ENCODE data around the gene UBAC1. TPM values are rescaled to one million over a fixed set of nuclear protein-coding genes. Genes with fewer than 3 reads are reported as not detected.
"Not testable (repeated sequence)": the region's sequence is repeated elsewhere in the genome, so short reads cannot be mapped to it uniquely, and the experiment has no call there.

Gene UBAC1
- total and polyA plus RNA-seq, 4 donors = 33.8 to 68.9 (median 61.7) TPM

DNA sequence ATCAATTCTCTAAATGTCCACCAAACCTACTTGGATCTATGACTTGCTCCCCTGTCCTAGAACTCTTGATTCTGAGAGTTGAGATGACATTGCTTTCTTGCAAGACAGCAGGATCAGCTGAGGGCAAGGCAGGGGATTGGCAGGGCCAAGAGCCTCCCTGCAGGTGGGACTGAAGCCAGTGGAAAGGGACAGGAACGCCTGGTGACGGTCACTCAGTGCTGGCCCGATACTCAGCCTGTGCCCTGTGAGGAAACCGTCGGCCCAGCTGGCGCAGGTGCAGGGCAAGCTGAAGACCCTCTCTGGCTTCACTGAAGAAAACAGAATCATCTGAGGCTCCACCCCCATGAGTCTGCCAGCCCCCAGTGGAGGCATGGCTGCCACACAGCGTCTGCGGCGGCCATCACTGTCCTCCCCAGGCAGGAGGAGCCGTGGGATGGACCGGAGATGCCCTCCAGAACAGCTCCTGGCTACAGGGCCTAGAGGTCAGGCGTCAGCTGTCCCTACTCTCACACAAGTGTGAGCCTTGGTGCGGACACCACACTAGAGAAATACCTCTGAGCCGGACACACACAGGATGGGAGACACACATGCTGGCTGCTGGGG is 14.7 kb downstream of the UBAC1 start:
- Histone ChIP-seq H3K4me3 (ENCODE audit: low read depth, low read length) (no peak overlapping the region), H3K27me3 (ENCODE audit: control insufficient read depth, insufficient read depth, low read length) (no peaks in the 10 kb centered on the region), H3K9me3 (ENCODE audit: control insufficient read depth, insufficient read depth, low read length) (no peaks in the 10 kb centered on the region), H3K36me3 (ENCODE audit: control insufficient read depth, insufficient read depth, low read length) (peaks cover 84% of the 10 kb centered on the region), H3K27ac (ENCODE audit: low read depth, low read length) (no peak overlapping the region), H3K4me1 (ENCODE audit: control insufficient read depth, insufficient read depth, low read length) (no peaks in the 10 kb centered on the region)
- WGBS (ENCODE audit: insufficient coverage) = 96% methylated on average over 14 of the region's 14 CpGs
- no peak for DNase-seq (ENCODE audit: low read depth in 4 of 6, low spot score in 6 of 6)

GRCh38 chr9:135945969-135946368 is 15.2 kb downstream of the UBAC1 start:
- H3K9me3 ChIP-seq (ENCODE audit: control insufficient read depth, insufficient read depth, low read length) = no peaks in the 10 kb centered on the region
- H3K4me1 ChIP-seq (ENCODE audit: control insufficient read depth, insufficient read depth, low read length) = no peaks in the 10 kb centered on the region
- WGBS (ENCODE audit: insufficient coverage) = 95% methylated on average over 14 of the region's 18 CpGs
- no peak for DNase-seq (ENCODE audit: low read depth in 4 of 6, low spot score in 6 of 6)
- no peak overlapping the region for H3K27ac ChIP-seq (ENCODE audit: low read depth, low read length)
- no peaks in the 10 kb centered on the region for H3K27me3 ChIP-seq (ENCODE audit: control insufficient read depth, insufficient read depth, low read length)
- H3K36me3 ChIP-seq (ENCODE audit: control insufficient read depth, insufficient read depth, low read length) = peaks cover 85% of the 10 kb centered on the region
- no peak overlapping the region for H3K4me3 ChIP-seq (ENCODE audit: low read depth, low read length)

DNA sequence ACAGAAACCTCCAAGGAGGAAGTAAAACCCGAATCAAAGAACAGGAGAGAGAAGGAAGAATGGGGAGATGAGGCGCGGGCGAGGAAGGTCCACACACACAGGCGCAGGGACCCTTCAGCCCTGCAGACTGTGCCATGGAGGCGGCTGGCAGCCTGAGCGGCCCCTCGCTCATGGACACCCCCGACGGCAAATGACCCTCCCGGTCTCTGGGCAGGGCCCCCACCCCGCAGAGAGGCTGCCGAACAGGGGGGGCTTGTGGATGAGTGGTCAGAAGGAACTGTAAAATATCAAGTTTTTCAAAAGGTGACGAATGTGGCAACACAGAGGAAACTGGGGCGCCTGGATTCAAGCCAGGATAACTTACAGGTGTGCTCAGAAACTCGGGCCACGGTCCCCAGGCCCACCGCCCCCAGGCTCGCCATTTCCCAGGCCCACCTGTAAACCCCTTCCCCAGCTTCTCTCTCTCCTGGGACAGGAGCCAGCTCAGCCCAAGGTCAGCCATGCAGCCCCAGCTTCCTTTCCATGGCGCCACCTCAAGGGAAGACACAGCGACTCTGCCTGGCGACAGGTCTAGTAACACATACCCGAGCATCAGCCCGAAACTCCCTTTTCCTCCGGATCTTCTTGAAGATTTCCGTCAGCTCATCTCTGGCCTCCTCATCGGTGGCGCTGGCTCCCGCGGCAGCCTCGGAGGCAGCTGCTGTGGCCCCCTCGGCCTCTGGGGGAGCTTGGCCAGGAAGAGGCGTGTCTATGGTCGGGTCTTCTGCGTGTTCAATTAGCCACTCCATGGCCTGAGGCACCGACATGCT is 16.5 kb downstream of the UBAC1 start:
- Histone ChIP-seq H3K27ac (ENCODE audit: low read depth, low read length) (no peak overlapping the region), H3K9me3 (ENCODE audit: control insufficient read depth, insufficient read depth, low read length) (no peaks in the 10 kb centered on the region), H3K27me3 (ENCODE audit: control insufficient read depth, insufficient read depth, low read length) (no peaks in the 10 kb centered on the region), H3K4me3 (ENCODE audit: low read depth, low read length) (no peak overlapping the region), H3K4me1 (ENCODE audit: control insufficient read depth, insufficient read depth, low read length) (no peaks in the 10 kb centered on the region), H3K36me3 (ENCODE audit: control insufficient read depth, insufficient read depth, low read length) (peaks cover 83% of the 10 kb centered on the region)
- WGBS (ENCODE audit: insufficient coverage) = 92% methylated on average over 35 of the region's 36 CpGs
- DNase-seq (ENCODE audit: low read depth in 4 of 6, low spot score in 6 of 6) = no peak

DNA sequence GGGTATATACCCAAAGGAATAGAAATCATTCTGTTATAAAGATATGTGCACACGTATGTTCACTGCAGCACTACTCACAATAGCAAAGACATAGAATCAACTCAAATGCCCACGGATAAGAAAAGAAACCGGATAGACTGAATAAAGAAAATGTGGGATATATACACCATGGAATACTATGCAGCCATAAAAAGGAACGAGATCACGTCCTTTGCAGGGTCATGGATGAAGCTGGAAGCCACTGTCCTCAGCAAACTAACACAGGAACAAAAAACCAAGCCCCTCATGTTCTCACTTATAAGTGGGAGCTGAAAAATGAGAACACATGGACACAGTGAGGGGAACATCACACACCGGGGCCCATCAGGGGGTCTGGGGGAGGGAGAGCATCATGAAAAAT is 17.6 kb downstream of the UBAC1 start:
- H3K4me1 ChIP-seq (ENCODE audit: control insufficient read depth, insufficient read depth, low read length); H3K27me3 ChIP-seq (ENCODE audit: control insufficient read depth, insufficient read depth, low read length); DNase-seq (ENCODE audit: low read depth in 4 of 6, low spot score in 6 of 6); H3K9me3 ChIP-seq (ENCODE audit: control insufficient read depth, insufficient read depth, low read length); H3K27ac ChIP-seq (ENCODE audit: low read depth, low read length); H3K4me3 ChIP-seq (ENCODE audit: low read depth, low read length): not testable (repeated sequence)
- no CpG with 5 or more reads among the region's 6 CpGs for WGBS (ENCODE audit: insufficient coverage)
- H3K36me3 ChIP-seq (ENCODE audit: control insufficient read depth, insufficient read depth, low read length) = peaks cover 83% of the 10 kb centered on the region

GRCh38 chr9:135941288-135941995 is 19.7 kb downstream of the UBAC1 start:
- WGBS (ENCODE audit: insufficient coverage) = 98% methylated on average over 11 of the region's 13 CpGs
- no peaks in the 10 kb centered on the region for H3K27me3 ChIP-seq (ENCODE audit: control insufficient read depth, insufficient read depth, low read length)
- no peak for DNase-seq (ENCODE audit: low read depth in 4 of 6, low spot score in 6 of 6)
- H3K27ac ChIP-seq (ENCODE audit: low read depth, low read length) = no peak overlapping the region
- no peak overlapping the region for H3K4me3 ChIP-seq (ENCODE audit: low read depth, low read length)
- H3K9me3 ChIP-seq (ENCODE audit: control insufficient read depth, insufficient read depth, low read length) = no peaks in the 10 kb centered on the region
- H3K36me3 ChIP-seq (ENCODE audit: control insufficient read depth, insufficient read depth, low read length) = peaks cover 85% of the 10 kb centered on the region
- H3K4me1 ChIP-seq (ENCODE audit: control insufficient read depth, insufficient read depth, low read length) = no peaks in the 10 kb centered on the region

DNA sequence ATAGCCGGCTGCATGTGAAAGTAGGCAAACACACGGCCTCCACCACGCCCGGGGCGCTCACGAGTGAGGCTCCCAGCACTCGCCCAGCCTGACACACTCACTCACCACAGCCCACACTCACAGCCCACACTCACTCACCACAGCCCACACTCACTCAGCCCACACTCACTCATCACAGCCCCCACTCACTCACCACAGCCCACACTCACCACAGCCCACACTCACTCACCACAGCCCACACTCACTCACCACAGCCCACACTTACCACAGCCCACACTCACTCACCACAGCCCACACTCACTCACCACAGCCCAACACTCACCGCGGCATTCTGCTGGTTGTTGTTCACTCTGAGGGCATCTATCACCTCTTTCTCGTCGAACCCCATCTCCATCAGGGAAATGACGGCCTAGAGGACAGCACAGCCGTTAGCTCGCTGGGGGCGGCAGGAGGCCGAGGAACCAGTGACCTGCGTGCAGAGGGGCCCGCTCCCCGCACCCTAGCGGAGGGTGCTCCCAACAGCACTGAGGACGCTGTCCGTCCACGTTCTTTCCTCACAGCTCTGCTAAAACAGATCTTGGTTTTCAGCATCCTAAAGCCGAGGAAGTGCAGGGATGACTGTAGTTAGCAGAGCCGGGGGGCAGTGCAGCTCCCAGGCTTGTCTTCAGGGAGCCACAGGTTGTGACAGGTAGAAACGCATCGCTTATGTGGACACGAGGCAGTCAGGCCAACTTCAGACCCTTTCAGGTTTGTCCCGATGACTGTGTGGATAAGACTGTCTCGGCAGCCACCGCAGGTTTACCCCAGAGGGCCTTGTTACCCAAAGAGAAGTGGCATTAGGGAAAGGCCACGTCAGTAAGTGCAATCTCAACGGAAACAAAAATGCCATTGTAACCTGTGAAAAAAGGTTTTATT is 21.6 kb downstream of the UBAC1 start:
- 94% methylated on average over 32 of the region's 33 CpGs for WGBS (ENCODE audit: insufficient coverage)

DNA sequence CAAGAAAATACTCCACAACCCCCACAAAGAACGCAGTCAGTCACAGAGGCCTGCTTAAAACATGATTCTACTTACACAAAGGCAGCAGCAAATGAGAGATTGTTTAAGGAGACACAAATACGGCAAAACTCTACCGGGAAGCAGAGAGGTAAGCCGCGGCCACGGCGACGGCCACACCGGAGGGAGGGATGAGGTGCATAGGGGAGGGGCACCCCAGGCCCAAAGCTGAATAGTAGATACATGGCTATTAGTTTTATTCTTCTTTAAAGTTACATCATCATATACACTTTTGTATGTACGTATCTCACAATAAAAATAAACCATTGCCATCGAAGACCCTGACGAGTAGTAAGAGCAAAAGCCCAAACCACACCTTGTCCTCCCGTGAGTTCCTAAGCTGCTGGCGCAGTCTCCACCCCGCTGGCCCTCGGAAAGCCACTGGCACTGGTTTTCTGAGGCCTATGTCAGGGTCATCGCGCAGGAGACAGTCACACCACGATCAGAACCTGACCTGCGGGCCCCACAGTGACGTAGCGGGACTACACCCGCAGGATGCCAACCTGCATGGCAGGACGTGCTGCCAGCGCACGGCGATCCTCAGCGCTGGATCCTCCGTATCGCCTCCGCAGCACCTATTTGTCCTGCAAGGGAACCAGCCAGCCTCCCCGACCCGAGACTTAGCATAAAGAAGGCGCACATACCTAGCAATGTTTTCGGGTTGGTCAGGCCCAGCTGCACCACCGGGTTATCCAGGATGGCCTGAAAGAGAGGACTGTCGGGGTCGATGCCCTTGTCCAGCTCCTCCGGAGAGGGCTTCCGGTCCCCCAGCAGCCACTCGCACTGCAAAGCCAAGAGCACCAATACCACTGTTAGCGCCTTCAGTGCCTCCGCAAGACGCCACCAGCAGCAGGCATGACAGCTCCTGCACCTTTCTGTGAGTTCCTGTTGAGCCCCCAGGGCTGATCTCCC is 23.4 kb downstream of the UBAC1 start:
- H3K36me3 ChIP-seq (ENCODE audit: control insufficient read depth, insufficient read depth, low read length) = peaks cover 85% of the 10 kb centered on the region
- no peak overlapping the region for H3K4me3 ChIP-seq (ENCODE audit: low read depth, low read length)
- no peaks in the 10 kb centered on the region for H3K9me3 ChIP-seq (ENCODE audit: control insufficient read depth, insufficient read depth, low read length)
- no peaks in the 10 kb centered on the region for H3K4me1 ChIP-seq (ENCODE audit: control insufficient read depth, insufficient read depth, low read length)
- WGBS (ENCODE audit: insufficient coverage) = 97% methylated on average over 35 of the region's 44 CpGs
- H3K27me3 ChIP-seq (ENCODE audit: control insufficient read depth, insufficient read depth, low read length) = no peaks in the 10 kb centered on the region
- no peak overlapping the region for H3K27ac ChIP-seq (ENCODE audit: low read depth, low read length)
- no peak for DNase-seq (ENCODE audit: low read depth in 4 of 6, low spot score in 6 of 6)

More for the DNA sequence above, 21.6 kb downstream of the UBAC1 start:
- H3K27me3 ChIP-seq (ENCODE audit: control insufficient read depth, insufficient read depth, low read length) = no peaks in the 10 kb centered on the region
- H3K9me3 ChIP-seq (ENCODE audit: control insufficient read depth, insufficient read depth, low read length) = no peaks in the 10 kb centered on the region
- no peak overlapping the region for H3K27ac ChIP-seq (ENCODE audit: low read depth, low read length)
- DNase-seq (ENCODE audit: low read depth in 4 of 6, low spot score in 6 of 6) = no peak
- peaks cover 83% of the 10 kb centered on the region for H3K36me3 ChIP-seq (ENCODE audit: control insufficient read depth, insufficient read depth, low read length)
- H3K4me3 ChIP-seq (ENCODE audit: low read depth, low read length) = no peak overlapping the region
- H3K4me1 ChIP-seq (ENCODE audit: control insufficient read depth, insufficient read depth, low read length) = no peaks in the 10 kb centered on the region

GRCh38 chr9:135933114-135933513 is 28.1 kb downstream of the UBAC1 start:
- H3K9me3 ChIP-seq (ENCODE audit: control insufficient read depth, insufficient read depth, low read length) = no peaks in the 10 kb centered on the region
- no peak overlapping the region for H3K27ac ChIP-seq (ENCODE audit: low read depth, low read length)
- peaks cover 88% of the 10 kb centered on the region for H3K36me3 ChIP-seq (ENCODE audit: control insufficient read depth, insufficient read depth, low read length)
- no peaks in the 10 kb centered on the region for H3K4me1 ChIP-seq (ENCODE audit: control insufficient read depth, insufficient read depth, low read length)
- no peak overlapping the region for H3K4me3 ChIP-seq (ENCODE audit: low read depth, low read length)
- H3K27me3 ChIP-seq (ENCODE audit: control insufficient read depth, insufficient read depth, low read length) = no peaks in the 10 kb centered on the region
- DNase-seq (ENCODE audit: low read depth in 4 of 6, low spot score in 6 of 6) = no peak
- 91% methylated on average over 13 of the region's 13 CpGs for WGBS (ENCODE audit: insufficient coverage)
